CD4-positive, CD25-positive, alpha-beta regulatory T cell (primary cell): ENCODE data around the gene CATSPERZ. TPM values are rescaled to one million over a fixed set of nuclear protein-coding genes. Genes with fewer than 3 reads are reported as not detected.

Experiments
- ATAC-seq, 2 donors: fragments of 150-1000 bp; cut with Tn5 transposase; one replicate each; pipeline ENCODE4 v1.10.0; 2021; ENCODE audit warnings: low read depth in 2 of 2, moderate number of reproducible peaks in 2 of 2, moderate library complexity in 1 of 2
- DNase-seq, 3 donors: peaks; one replicate each; pipeline versions ENCODE4 v3.0.0 to v3.0.0-alpha.2; 2012 to 2022; ENCODE audit warnings: mixed read lengths in 1 of 3
- H3K27ac ChIP-seq: one replicate; pipeline ENCODE4 v1.7.0; 2013; ENCODE audit warnings: mild to moderate bottlenecking, low read length; ENCODE audit not compliant: insufficient read depth, poor library complexity, severe bottlenecking
- H3K27me3 ChIP-seq: one replicate; pipeline ENCODE4 v1.7.0; 2013; ENCODE audit warnings: low read length; ENCODE audit not compliant: control insufficient read depth, insufficient read depth
- H3K36me3 ChIP-seq: one replicate; pipeline ENCODE4 v1.7.0; 2013; ENCODE audit warnings: mild to moderate bottlenecking, low read length, moderate library complexity; ENCODE audit not compliant: control insufficient read depth, insufficient read depth
- H3K4me1 ChIP-seq: 2 replicates; pipeline ENCODE4 v1.7.0; 2013; ENCODE audit warnings: mild to moderate bottlenecking, low read length; ENCODE audit not compliant: insufficient read depth, control insufficient read depth, poor library complexity, severe bottlenecking
- H3K4me3 ChIP-seq: one replicate; pipeline ENCODE4 v1.7.0; 2013; ENCODE audit warnings: low read depth, mild to moderate bottlenecking, low read length, moderate library complexity
- H3K9me3 ChIP-seq, 2 experiments: 1 replicate in 1 of 2; 2 replicates in 1 of 2; pipeline ENCODE4 v1.7.0; 2013; ENCODE audit warnings: low read length in 2 of 2, mild to moderate bottlenecking in 1 of 2, moderate library complexity in 1 of 2; ENCODE audit not compliant: control insufficient read depth in 2 of 2
- H3K27ac Mint-ChIP-seq, 3 donors: one replicate each; pipeline ENCODE4 v1.8.0; 2020 to 2022; ENCODE audit warnings: mild to moderate bottlenecking in 3 of 3, mixed read lengths in 3 of 3, moderate library complexity in 2 of 3
- H3K27me3 Mint-ChIP-seq: one replicate; pipeline ENCODE4 v1.8.0; 2022; ENCODE audit warnings: mild to moderate bottlenecking, mixed read lengths
- H3K36me3 Mint-ChIP-seq: one replicate; pipeline ENCODE4 v1.8.0; 2020; ENCODE audit warnings: mixed read lengths
- H3K4me1 Mint-ChIP-seq, 4 donors: one replicate each; pipeline ENCODE4 v1.8.0; 2020 to 2022; ENCODE audit warnings: mixed read lengths in 4 of 4, mild to moderate bottlenecking in 1 of 4
- H3K4me3 Mint-ChIP-seq, 4 donors: one replicate each; pipeline ENCODE4 v1.8.0; 2020 to 2022; ENCODE audit warnings: mild to moderate bottlenecking in 4 of 4, mixed read lengths in 4 of 4, moderate library complexity in 3 of 4
- H3K9me3 Mint-ChIP-seq, 7 donors: one replicate each; pipeline ENCODE4 v1.8.0; 2020 to 2022; ENCODE audit warnings: mixed read lengths in 7 of 7, mild to moderate bottlenecking in 3 of 7, moderate library complexity in 2 of 7
- polyA plus RNA-seq, 4 donors: library from polyadenylated mRNA; unstranded; fragments of 300-500 nt; fragmentation: Illumina TruSeq; gene quantifications; one replicate each; pipeline ENCODE4 v1.2.3, GENCODE V29; 2021
- total RNA-seq: library from RNA; stranded (reverse); gene quantifications from one replicate; pipeline ENCODE4 v1.2.3, GENCODE V29; 2022

The CATSPERZ gene
- total and polyA plus RNA-seq, 5 donors from 2014 or later: not detected

DNA sequence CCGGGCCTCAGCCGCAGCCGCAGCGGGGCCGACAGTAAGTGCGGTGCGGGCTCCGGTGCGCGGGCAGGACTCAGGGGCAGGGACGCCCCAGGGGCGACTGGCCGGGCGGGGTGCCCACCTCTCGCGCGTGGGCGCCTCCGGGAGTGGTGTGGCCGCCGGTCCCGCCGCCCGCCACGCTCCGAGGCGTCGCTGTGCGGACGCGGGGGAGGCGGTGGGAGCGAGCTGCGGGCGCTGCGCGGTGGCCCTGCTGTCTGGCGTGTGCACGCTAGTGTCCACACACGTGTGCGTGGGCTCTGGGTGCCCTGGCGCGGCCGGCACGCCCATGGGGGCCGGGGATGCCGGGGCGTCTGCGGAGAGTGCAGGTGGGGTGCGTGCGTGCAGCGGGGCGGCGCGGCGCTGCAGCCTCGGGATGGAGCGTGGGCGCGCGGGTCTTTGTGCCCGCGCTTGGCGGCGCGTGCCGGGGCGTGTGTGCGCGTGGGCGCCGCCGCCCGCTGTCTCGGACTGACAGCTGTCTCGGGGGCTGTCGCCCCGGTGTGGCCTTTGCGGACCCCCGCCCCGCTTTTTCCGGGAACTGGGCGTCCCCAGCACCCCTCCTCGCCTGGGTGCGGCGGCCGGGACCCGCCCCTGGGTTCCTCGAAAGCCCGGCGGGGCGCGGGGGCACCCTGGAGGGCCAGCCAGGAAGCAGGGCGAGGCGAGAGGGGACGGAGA is 8.3 kb upstream of the CATSPERZ start:
- Mint-ChIP-seq H3K27ac (no peak overlapping the region), H3K27me3 (peaks cover 57% of the 10 kb centered on the region), H3K4me3 (no peak overlapping the region), H3K9me3 (no peaks in the 10 kb centered on the region), H3K4me1 (peaks cover 0 to 7% (median 4%) of the 10 kb centered on the region in 4 donors), H3K36me3 (no peaks in the 10 kb centered on the region)
- ATAC-seq (peak; percentile 25 to 37), DNase-seq (peak in 2 of 3 donors; percentile 14 to 28)
- peaks cover 16% of the 10 kb centered on the region for H3K4me1 ChIP-seq
- H3K27ac ChIP-seq: no peak overlapping the region
- no peaks in the 10 kb centered on the region for H3K9me3 ChIP-seq
- peaks cover 21% of the 10 kb centered on the region for H3K27me3 ChIP-seq
- no peaks in the 10 kb centered on the region for H3K36me3 ChIP-seq
- no peak overlapping the region for H3K4me3 ChIP-seq

DNA sequence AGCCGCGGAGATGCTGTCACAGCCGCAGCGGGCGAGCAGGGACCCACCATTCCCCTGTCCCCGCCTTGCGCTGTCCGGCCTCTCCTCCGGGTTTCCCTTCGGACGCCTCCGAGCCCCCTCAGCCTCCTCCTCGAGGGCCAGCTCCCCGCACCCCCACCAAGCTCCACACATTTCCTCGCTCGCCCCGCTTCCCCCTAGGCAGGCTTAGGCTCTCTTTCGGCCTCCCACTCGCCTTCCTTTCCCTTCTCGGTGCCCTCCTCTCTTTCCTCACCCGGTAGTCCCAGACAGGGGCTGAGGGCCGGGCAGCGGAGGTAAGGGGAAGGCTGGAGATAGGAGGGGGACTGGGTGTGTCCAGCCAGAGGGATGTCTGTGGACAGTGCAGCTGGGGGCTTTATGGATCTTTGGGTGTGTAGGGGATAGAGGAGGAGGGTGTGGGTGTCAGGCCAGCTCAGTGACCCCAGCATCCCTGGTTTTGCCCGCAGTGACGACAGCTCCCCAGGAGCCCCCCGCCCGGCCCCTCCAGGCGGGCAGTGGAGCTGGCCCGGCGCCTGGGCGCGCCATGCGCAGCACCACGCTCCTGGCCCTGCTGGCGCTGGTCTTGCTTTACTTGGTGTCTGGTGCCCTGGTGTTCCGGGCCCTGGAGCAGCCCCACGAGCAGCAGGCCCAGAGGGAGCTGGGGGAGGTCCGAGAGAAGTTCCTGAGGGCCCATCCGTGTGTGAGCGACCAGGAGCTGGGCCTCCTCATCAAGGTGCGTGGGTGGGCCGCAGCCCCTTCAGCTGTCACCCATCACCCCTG is 7.5 kb upstream of the CATSPERZ start:
- Mint-ChIP-seq H3K4me1 (peaks cover 0 to 10% (median 6%) of the 10 kb centered on the region in 4 donors), H3K9me3 (no peaks in the 10 kb centered on the region), H3K36me3 (no peaks in the 10 kb centered on the region), H3K27ac (no peak overlapping the region), H3K4me3 (peak overlapping the region in 3 of 4 donors; percentile 19 to 56 (median 44)), H3K27me3 (peaks cover 65% of the 10 kb centered on the region)
- H3K4me1 ChIP-seq: peaks cover 16% of the 10 kb centered on the region
- H3K27ac ChIP-seq: no peak overlapping the region
- no peaks in the 10 kb centered on the region for H3K9me3 ChIP-seq
- no peaks in the 10 kb centered on the region for H3K36me3 ChIP-seq
- H3K27me3 ChIP-seq: peaks cover 22% of the 10 kb centered on the region
- H3K4me3 ChIP-seq: no peak overlapping the region
- DNase-seq (no peak), ATAC-seq (no peak)

DNA sequence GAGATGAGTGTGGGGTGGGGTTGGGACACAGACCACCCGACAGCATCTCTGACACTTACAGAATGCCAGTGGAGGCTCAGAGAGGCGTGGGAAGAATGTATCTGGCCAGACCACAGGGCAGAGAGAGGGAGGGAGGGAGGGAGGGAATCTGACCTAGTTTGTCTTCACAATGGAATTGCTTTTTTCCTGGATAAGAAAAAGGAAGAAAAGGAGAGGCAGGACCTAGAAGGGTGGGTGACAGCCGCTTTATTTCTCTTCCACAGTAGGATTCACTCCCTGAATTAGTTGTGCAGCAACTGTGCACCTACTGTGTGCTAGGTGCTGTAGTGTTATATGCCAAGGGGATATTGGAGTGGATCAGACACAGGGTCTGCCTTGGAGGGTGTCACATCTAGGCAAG is 5.4 kb upstream of the CATSPERZ start:
- Mint-ChIP-seq H3K9me3 (no peaks in the 10 kb centered on the region), H3K4me3 (no peak overlapping the region), H3K4me1 (peaks cover 0 to 17% (median 9%) of the 10 kb centered on the region in 4 donors), H3K36me3 (no peaks in the 10 kb centered on the region), H3K27me3 (peaks cover 82% of the 10 kb centered on the region), H3K27ac (no peak overlapping the region)
- no peaks in the 10 kb centered on the region for H3K36me3 ChIP-seq
- DNase-seq (no peak), ATAC-seq (no peak)
- no peaks in the 10 kb centered on the region for H3K9me3 ChIP-seq
- no peak overlapping the region for H3K4me3 ChIP-seq
- H3K4me1 ChIP-seq: peaks cover 26% of the 10 kb centered on the region
- no peak overlapping the region for H3K27ac ChIP-seq
- H3K27me3 ChIP-seq: peaks cover 24% of the 10 kb centered on the region

DNA sequence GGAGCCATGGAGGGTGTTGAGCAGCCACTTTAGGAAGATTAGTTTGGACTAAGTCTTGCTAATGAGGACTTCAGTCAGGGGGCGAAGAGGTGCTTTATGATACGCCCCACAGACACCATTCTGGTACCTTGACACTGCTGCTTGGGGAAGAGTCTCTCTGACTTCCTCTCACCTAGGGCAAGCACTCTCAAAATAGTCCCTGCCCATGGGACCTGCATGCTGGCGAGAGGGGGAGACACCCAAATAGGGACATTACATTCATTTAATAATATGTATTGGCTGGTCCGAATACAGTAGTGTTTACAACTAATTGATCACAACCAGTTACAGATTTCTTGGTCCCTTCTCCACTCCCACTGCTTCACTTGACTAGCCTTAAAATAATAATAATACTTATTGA is 4.4 kb upstream of the CATSPERZ start:
- Histone ChIP-seq H3K27me3 (peaks cover 26% of the 10 kb centered on the region), H3K9me3 (no peaks in the 10 kb centered on the region), H3K4me3 (no peak overlapping the region), H3K4me1 (peaks cover 35% of the 10 kb centered on the region), H3K36me3 (no peaks in the 10 kb centered on the region), H3K27ac (no peak overlapping the region)
- no peak overlapping the region for H3K4me3 Mint-ChIP-seq
- no peaks in the 10 kb centered on the region for H3K9me3 Mint-ChIP-seq
- ATAC-seq (no peak), DNase-seq (no peak)
- peaks cover 85% of the 10 kb centered on the region for H3K27me3 Mint-ChIP-seq
- peaks cover 0 to 23% (median 11%) of the 10 kb centered on the region in 4 donors for H3K4me1 Mint-ChIP-seq
- no peak overlapping the region for H3K27ac Mint-ChIP-seq
- no peaks in the 10 kb centered on the region for H3K36me3 Mint-ChIP-seq

DNA sequence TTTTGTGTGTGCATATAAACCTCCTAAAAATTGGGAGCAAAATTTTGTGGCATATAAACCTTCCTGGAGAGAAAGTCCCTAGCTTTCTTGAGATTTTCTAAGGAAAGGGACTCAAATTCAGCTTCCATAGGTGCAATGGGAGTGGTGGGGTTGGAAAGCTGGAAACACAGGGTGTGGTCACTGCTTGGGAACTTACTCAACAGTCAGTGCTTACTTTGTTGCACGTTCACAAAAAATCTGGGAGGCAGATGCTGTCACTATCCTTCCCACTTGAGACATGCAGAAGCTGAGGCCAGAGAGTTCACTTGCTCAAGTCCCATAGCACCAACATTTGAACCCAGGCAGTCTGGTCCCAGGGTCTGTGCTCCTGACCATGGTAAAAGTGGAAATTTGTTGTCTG is 3.9 kb upstream of the CATSPERZ start:
- H3K27me3 ChIP-seq: peaks cover 27% of the 10 kb centered on the region
- H3K4me1 ChIP-seq: peaks cover 39% of the 10 kb centered on the region

DNA sequence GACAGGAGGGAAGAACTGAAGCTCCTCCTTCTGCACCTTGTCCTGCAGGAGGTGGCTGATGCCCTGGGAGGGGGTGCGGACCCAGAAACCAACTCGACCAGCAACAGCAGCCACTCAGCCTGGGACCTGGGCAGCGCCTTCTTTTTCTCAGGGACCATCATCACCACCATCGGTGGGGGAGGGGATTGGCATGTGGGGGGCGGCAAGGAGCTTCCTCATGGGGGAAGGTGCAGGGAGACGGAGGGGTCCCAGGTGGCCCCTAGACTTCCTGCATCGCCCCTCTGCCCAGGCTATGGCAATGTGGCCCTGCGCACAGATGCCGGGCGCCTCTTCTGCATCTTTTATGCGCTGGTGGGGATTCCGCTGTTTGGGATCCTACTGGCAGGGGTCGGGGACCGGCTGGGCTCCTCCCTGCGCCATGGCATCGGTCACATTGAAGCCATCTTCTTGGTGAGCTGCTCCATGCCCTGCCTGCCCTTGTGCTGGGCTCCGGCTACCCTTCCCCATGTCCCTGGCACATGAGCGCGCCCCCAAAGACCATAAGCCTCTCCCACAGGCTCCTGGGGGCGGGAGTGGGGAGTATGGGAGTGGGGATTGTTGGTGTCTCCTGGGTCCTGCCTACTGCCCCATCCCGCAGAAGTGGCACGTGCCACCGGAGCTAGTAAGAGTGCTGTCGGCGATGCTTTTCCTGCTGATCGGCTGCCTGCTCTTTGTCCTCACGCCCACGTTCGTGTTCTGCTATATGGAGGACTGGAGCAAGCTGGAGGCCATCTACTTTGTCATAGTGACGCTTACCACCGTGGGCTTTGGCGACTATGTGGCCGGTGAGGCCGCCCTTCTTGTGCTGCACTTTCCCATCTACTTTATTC is 3.1 kb upstream of the CATSPERZ start:
- peaks cover 33% of the 10 kb centered on the region for H3K4me1 ChIP-seq
- peak overlapping the region in 2 of 4 donors; percentile 27 to 73 for H3K4me3 Mint-ChIP-seq
- no peak overlapping the region for H3K27ac Mint-ChIP-seq
- H3K4me3 ChIP-seq: no peak overlapping the region
- peaks cover 88% of the 10 kb centered on the region for H3K27me3 Mint-ChIP-seq
- peaks cover 0 to 28% (median 13%) of the 10 kb centered on the region in 4 donors for H3K4me1 Mint-ChIP-seq
- H3K36me3 ChIP-seq: no peaks in the 10 kb centered on the region
- DNase-seq (no peak), ATAC-seq (no peak)
- no peak overlapping the region for H3K27ac ChIP-seq
- peaks cover 27% of the 10 kb centered on the region for H3K27me3 ChIP-seq
- no peaks in the 10 kb centered on the region for H3K9me3 ChIP-seq
- H3K9me3 Mint-ChIP-seq: no peaks in the 10 kb centered on the region
- no peaks in the 10 kb centered on the region for H3K36me3 Mint-ChIP-seq

More for the DNA sequence above, 3.9 kb upstream of the CATSPERZ start:
- Mint-ChIP-seq H3K27me3 (peaks cover 87% of the 10 kb centered on the region), H3K9me3 (no peaks in the 10 kb centered on the region), H3K36me3 (no peaks in the 10 kb centered on the region), H3K27ac (no peak overlapping the region), H3K4me1 (peaks cover 0 to 25% (median 12%) of the 10 kb centered on the region in 4 donors), H3K4me3 (no peak overlapping the region)
- DNase-seq (no peak), ATAC-seq (no peak)
- no peak overlapping the region for H3K4me3 ChIP-seq
- H3K27ac ChIP-seq: no peak overlapping the region
- no peaks in the 10 kb centered on the region for H3K9me3 ChIP-seq
- H3K36me3 ChIP-seq: no peaks in the 10 kb centered on the region

DNA sequence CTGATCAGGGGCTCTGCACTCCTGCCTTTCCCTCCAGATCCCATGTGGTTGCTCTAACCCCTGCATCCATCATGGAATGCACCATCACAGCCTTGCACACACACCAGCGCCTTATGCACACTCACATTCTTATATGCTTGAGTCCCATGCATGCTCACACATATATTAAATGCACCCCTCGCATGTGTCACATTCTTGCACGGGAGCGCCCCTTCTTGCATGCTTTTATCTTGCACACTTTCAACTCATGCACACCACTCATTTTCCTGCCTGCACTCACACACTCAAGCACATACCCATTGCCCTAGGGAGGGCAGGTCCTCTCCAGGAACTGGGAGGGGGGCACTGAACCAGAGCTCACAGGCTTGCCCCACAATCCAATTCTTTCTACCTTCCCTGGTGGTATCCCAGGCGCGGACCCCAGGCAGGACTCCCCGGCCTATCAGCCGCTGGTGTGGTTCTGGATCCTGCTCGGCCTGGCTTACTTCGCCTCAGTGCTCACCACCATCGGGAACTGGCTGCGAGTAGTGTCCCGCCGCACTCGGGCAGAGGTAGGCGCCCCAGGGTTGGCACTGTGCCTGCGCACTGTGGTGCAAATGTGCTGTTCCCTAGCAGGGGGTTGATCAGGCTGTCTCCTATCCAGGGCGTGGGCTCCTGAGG is 2.3 kb upstream of the CATSPERZ start:
- ATAC-seq (no peak), DNase-seq (no peak)
- H3K36me3 ChIP-seq: no peaks in the 10 kb centered on the region
- H3K36me3 Mint-ChIP-seq: no peaks in the 10 kb centered on the region
- H3K4me3 ChIP-seq: no peak overlapping the region
- H3K9me3 ChIP-seq: no peaks in the 10 kb centered on the region
- H3K27me3 ChIP-seq: peaks cover 27% of the 10 kb centered on the region
- peaks cover 25% of the 10 kb centered on the region for H3K4me1 ChIP-seq
- no peaks in the 10 kb centered on the region for H3K9me3 Mint-ChIP-seq
- H3K27ac Mint-ChIP-seq: peak overlapping the region in 1 of 3 donors; percentile 20
- peak overlapping the region in 2 of 4 donors; percentile 27 to 73 for H3K4me3 Mint-ChIP-seq
- peaks cover 85% of the 10 kb centered on the region for H3K27me3 Mint-ChIP-seq
- peaks cover 0 to 28% (median 13%) of the 10 kb centered on the region in 4 donors for H3K4me1 Mint-ChIP-seq
- H3K27ac ChIP-seq: no peak overlapping the region
